Liver (tissue), 9 donors: Measurements from ENCODE around the gene KRT71. TPM values are rescaled to one million over a fixed set of nuclear protein-coding genes. Genes with fewer than 3 reads are reported as not detected.

Source experiments
- DNase-seq: peaks from one replicate; pipeline ENCODE4 v3.0.0-alpha.2; 2017; ENCODE audit warnings: low spot score
- H3K27ac ChIP-seq, 2 donors: one replicate each; pipeline ENCODE4 v1.7.0; 2013; ENCODE audit warnings: inconsistent platforms in 2 of 2, low read length in 2 of 2, control low read depth in 1 of 2, low read depth in 1 of 2, mild to moderate bottlenecking in 1 of 2
- H3K27me3 ChIP-seq, 4 donors: one replicate each; pipeline versions ENCODE4 v1.6.1 to v1.7.0; 2013; ENCODE audit warnings: low read length in 3 of 4, inconsistent platforms in 1 of 4, mild to moderate bottlenecking in 1 of 4, moderate library complexity in 1 of 4; ENCODE audit not compliant: control insufficient read depth in 4 of 4, insufficient read depth in 4 of 4
- H3K36me3 ChIP-seq, 4 donors: one replicate each; pipeline versions ENCODE4 v1.6.1 to v1.7.0; 2013; ENCODE audit warnings: low read length in 3 of 4, mild to moderate bottlenecking in 3 of 4, low read depth in 1 of 4, moderate library complexity in 1 of 4; ENCODE audit not compliant: control insufficient read depth in 4 of 4, insufficient read depth in 3 of 4
- H3K4me1 ChIP-seq, 4 donors: one replicate each; pipeline versions ENCODE4 v1.6.1 to v1.7.0; 2013; ENCODE audit warnings: low read length in 3 of 4, mild to moderate bottlenecking in 3 of 4, moderate library complexity in 1 of 4; ENCODE audit not compliant: control insufficient read depth in 4 of 4, insufficient read depth in 4 of 4
- H3K4me3 ChIP-seq, 3 donors: one replicate each; pipeline versions ENCODE4 v1.6.1 to v1.7.0; 2013; ENCODE audit warnings: low read length in 3 of 3, control low read depth in 1 of 3, low read depth in 1 of 3, mild to moderate bottlenecking in 1 of 3
- H3K9ac ChIP-seq, 2 donors: one replicate each; pipeline ENCODE4 v1.7.0; 2013; ENCODE audit warnings: low read length in 2 of 2, mild to moderate bottlenecking in 2 of 2, moderate library complexity in 2 of 2, control low read depth in 1 of 2, low read depth in 1 of 2
- H3K9me3 ChIP-seq, 4 donors: one replicate each; pipeline versions ENCODE4 v1.6.1 to v1.7.0; 2013; ENCODE audit warnings: low read length in 3 of 4; ENCODE audit not compliant: control insufficient read depth in 4 of 4
- ATF3 ChIP-seq: IDR thresholded peaks from 2 replicates; pipeline ENCODE4 v1.6.1; 2016; ENCODE audit warnings: antibody characterized with exemption
- CTCF ChIP-seq: fragments of 150-350 bp; IDR thresholded peaks from 2 replicates; pipeline ENCODE4 v1.5.1; 2017; ENCODE audit warnings: improper control_type of control experiment, low read depth, low read length; ENCODE audit not compliant: missing input control
- EGR1 ChIP-seq, 2 donors: IDR thresholded peaks; 2 replicates each; pipeline ENCODE4 v1.6.1; 2016 to 2018; ENCODE audit warnings: antibody characterized with exemption in 2 of 2, low read depth in 2 of 2
- FOXA1 ChIP-seq: IDR thresholded peaks from 2 replicates; pipeline ENCODE4 v1.6.1; 2016; ENCODE audit warnings: antibody characterized with exemption
- FOXA2 ChIP-seq: IDR thresholded peaks from 2 replicates; pipeline ENCODE4 v1.6.1; 2016; ENCODE audit warnings: antibody characterized with exemption
- GABPA ChIP-seq, 2 donors: IDR thresholded peaks in 1 of 2; conservative IDR thresholded peaks in 1 of 2; 2 replicates each; pipeline ENCODE4 v1.6.1; 2016; ENCODE audit warnings: antibody characterized with exemption in 2 of 2, mild to moderate bottlenecking in 1 of 2, moderate library complexity in 1 of 2
- HNF4A ChIP-seq, 2 donors: conservative IDR thresholded peaks; 2 replicates each; pipeline ENCODE4 v1.6.1; 2016; ENCODE audit warnings: antibody characterized with exemption in 2 of 2, mild to moderate bottlenecking in 2 of 2
- HNF4G ChIP-seq: IDR thresholded peaks from 2 replicates; pipeline ENCODE4 v1.6.1; 2016; ENCODE audit warnings: antibody characterized with exemption
- JUND ChIP-seq, 2 donors: IDR thresholded peaks; 2 replicates each; pipeline ENCODE4 v1.6.1; 2016; ENCODE audit warnings: antibody characterized with exemption in 2 of 2
- MAX ChIP-seq: IDR thresholded peaks from 2 replicates; pipeline ENCODE4 v1.6.1; 2016; ENCODE audit warnings: antibody characterized with exemption
- NR2F2 ChIP-seq: IDR thresholded peaks from 2 replicates; pipeline ENCODE4 v1.6.1; 2016; ENCODE audit warnings: antibody characterized with exemption
- RAD21 ChIP-seq, 2 donors: IDR thresholded peaks; 2 replicates each; pipeline ENCODE4 v1.6.1; 2016; ENCODE audit warnings: antibody characterized with exemption in 2 of 2, mild to moderate bottlenecking in 2 of 2
- RXRA ChIP-seq, 2 donors: IDR thresholded peaks; 2 replicates each; pipeline ENCODE4 v1.6.1; 2017 to 2018; ENCODE audit warnings: antibody characterized with exemption in 2 of 2, mild to moderate bottlenecking in 1 of 2
- SP1 ChIP-seq: IDR thresholded peaks from 2 replicates; pipeline ENCODE4 v1.6.1; 2018; ENCODE audit warnings: antibody characterized with exemption, mild to moderate bottlenecking
- TAF1 ChIP-seq: conservative IDR thresholded peaks from 2 replicates; pipeline ENCODE4 v1.6.1; 2016; ENCODE audit warnings: antibody characterized with exemption, mild to moderate bottlenecking
- YY1 ChIP-seq: IDR thresholded peaks from 2 replicates; pipeline ENCODE4 v1.6.1; 2016; ENCODE audit warnings: antibody characterized with exemption, mild to moderate bottlenecking
- WGBS: extraction: QIAGEN DNeasy Blood & Tissue Kit; methylation state at CpG from one replicate; pipeline ENCODE4 v1.1.7; 2013; 5-methylcytosine and 5-hydroxymethylcytosine counted together
- polyA plus RNA-seq, 2 donors: library from polyadenylated mRNA; stranded (reverse) in 1 of 2; unstranded in 1 of 2; fragments of 200-250 nt in 1 of 2; fragments of >200 nt in 1 of 2; fragmentation: Nextera tagmentation in 1 of 2; extraction: Ambion mirVana in 1 of 2; gene quantifications; one replicate each; pipeline versions ENCODE4 v1.2.1 to v1.2.3, GENCODE V29; 2013 to 2015
- total RNA-seq, 2 donors: library from RNA; depleted of rRNA; stranded (reverse); fragments of >200 nt; gene quantifications; one replicate each; pipeline ENCODE4 v1.2.3, GENCODE V29; 2014
- TF ChIP-seq, protein P1 (sequence below): IDR thresholded peaks from 2 replicates; pipeline ENCODE4 v1.6.1; 2016; ENCODE audit warnings: antibody characterized with exemption
- TF ChIP-seq, protein P2 (sequence below): IDR thresholded peaks from 2 replicates; pipeline ENCODE4 v1.6.1; 2016; ENCODE audit warnings: antibody characterized with exemption, mild to moderate bottlenecking
- donor health status: healthy.
- donor health status: healthy.
- donor health status: healthy.
- donor health status: healthy.
- donor health status: healthy.

Gene KRT71
- total and polyA plus RNA-seq, 4 donors, result not detected

GRCh38 chr12:52566847-52567291 is 13.9 kb upstream of the KRT71 start:
- Histone ChIP-seq H3K9ac (no peak overlapping the region), H3K27me3 (no peaks in the 10 kb centered on the region), H3K36me3 (no peaks in the 10 kb centered on the region), H3K4me3 (no peak overlapping the region), H3K4me1 (peaks cover 0 to 5% (median 0%) of the 10 kb centered on the region in 4 donors), H3K27ac (no peak overlapping the region), H3K9me3 (no peaks in the 10 kb centered on the region)
- TF ChIP-seq FOXA2, result no peak
- TF ChIP-seq, protein P1, sequence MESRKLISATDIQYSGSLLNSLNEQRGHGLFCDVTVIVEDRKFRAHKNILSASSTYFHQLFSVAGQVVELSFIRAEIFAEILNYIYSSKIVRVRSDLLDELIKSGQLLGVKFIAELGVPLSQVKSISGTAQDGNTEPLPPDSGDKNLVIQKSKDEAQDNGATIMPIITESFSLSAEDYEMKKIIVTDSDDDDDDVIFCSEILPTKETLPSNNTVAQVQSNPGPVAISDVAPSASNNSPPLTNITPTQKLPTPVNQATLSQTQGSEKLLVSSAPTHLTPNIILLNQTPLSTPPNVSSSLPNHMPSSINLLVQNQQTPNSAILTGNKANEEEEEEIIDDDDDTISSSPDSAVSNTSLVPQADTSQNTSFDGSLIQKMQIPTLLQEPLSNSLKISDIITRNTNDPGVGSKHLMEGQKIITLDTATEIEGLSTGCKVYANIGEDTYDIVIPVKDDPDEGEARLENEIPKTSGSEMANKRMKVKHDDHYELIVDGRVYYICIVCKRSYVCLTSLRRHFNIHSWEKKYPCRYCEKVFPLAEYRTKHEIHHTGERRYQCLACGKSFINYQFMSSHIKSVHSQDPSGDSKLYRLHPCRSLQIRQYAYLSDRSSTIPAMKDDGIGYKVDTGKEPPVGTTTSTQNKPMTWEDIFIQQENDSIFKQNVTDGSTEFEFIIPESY, result no peak
- no peak for TF ChIP-seq GABPA (IDR thresholded peaks at IDR 0.05 in 1 of 2, conservative IDR thresholded peaks at IDR 0.05 in 1 of 2)
- TF ChIP-seq EGR1 (IDR thresholded peaks at IDR 0.05; ENCODE audit: low read depth in 2 of 2), result no peak
- TF ChIP-seq RXRA (IDR thresholded peaks at IDR 0.05), result no peak
- TF ChIP-seq JUND (IDR thresholded peaks at IDR 0.05), result no peak
- TF ChIP-seq NR2F2, result no peak
- no peak for TF ChIP-seq MAX
- no peak for TF ChIP-seq ATF3
- TF ChIP-seq, protein P2, sequence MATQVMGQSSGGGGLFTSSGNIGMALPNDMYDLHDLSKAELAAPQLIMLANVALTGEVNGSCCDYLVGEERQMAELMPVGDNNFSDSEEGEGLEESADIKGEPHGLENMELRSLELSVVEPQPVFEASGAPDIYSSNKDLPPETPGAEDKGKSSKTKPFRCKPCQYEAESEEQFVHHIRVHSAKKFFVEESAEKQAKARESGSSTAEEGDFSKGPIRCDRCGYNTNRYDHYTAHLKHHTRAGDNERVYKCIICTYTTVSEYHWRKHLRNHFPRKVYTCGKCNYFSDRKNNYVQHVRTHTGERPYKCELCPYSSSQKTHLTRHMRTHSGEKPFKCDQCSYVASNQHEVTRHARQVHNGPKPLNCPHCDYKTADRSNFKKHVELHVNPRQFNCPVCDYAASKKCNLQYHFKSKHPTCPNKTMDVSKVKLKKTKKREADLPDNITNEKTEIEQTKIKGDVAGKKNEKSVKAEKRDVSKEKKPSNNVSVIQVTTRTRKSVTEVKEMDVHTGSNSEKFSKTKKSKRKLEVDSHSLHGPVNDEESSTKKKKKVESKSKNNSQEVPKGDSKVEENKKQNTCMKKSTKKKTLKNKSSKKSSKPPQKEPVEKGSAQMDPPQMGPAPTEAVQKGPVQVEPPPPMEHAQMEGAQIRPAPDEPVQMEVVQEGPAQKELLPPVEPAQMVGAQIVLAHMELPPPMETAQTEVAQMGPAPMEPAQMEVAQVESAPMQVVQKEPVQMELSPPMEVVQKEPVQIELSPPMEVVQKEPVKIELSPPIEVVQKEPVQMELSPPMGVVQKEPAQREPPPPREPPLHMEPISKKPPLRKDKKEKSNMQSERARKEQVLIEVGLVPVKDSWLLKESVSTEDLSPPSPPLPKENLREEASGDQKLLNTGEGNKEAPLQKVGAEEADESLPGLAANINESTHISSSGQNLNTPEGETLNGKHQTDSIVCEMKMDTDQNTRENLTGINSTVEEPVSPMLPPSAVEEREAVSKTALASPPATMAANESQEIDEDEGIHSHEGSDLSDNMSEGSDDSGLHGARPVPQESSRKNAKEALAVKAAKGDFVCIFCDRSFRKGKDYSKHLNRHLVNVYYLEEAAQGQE, result no peak
- no peak for TF ChIP-seq HNF4G
- TF ChIP-seq CTCF, result no peak
- no peak for TF ChIP-seq SP1
- no peak for TF ChIP-seq TAF1
- no peak for TF ChIP-seq FOXA1
- TF ChIP-seq RAD21 (IDR thresholded peaks at IDR 0.05), result no peak
- TF ChIP-seq YY1, result no peak
- TF ChIP-seq HNF4A (conservative IDR thresholded peaks at IDR 0.05), result no peak
- no peak for DNase-seq
- WGBS, result 59% methylated on average over 8 of the region's 8 CpGs
